GM18861 (cell line): ENCODE data around the gene PTPRM.

ENCODE experiments used
- ATAC-seq: cut with Tn5 transposase; IDR thresholded peaks from one replicate; pipeline ENCODE4 v1.9.1; 2021; ENCODE audit not compliant: unreplicated experiment

PTPRM gene

GRCh38 chr18:7980136-7980535 lies 413.0 kb downstream of the PTPRM start:
- ATAC-seq: no peak

DNA sequence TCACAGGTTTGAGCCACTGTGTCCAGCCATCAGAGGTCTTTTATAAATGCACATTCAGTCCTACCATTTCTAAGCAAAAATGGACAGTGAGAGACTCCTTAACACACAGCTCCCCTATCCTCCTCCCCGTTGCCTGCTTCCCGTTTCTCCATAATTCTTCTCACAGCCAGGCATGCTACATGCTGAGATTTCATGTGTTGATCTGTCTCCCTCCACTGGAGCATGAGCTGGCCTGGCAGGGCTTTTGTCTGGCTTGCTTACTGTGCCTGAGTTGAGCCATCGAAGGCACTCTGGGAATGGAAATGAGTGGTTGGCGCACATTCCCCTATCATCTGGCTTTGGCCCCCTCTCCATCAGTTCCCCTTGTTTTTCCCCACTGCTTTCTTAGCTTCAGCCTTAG lies 413.5 kb downstream of the PTPRM start:
- no peak for ATAC-seq

GRCh38 chr18:7982216-7982615 lies 415.1 kb downstream of the PTPRM start:
- ATAC-seq: no peak

GRCh38 chr18:7987284-7987976 lies 420.3 kb downstream of the PTPRM start:
- ATAC-seq: no peak

- no peak for ATAC-seq
Observed at GRCh38 chr18:7990670-7991069, 423.6 kb downstream of the PTPRM start.

DNA sequence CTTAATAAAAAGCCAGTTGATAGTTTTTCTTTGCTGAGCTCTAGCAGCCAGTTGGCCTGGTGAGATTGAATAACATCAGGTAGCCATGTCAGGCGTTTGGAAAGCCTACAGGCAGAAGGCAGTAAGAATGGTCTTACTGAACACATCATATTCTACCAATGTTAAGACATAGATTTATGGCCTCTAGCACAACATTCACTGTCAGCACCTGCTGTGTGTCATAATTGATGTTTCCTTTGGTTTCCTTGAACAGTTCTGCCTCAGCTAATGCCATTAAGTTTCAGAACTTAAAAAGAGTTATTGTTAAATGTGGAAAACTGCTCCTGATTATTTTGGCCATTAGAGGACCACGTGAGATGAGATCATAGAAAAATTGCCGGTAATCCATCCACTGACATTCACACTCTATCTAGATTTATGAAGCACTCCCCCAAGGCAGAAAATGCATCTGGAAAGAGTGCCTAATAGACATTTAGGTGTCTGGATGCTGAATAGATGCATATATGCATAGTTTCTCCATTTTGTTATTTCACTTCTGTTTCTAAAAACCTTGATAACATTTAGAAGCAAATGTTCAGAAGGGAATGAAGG lies 434.7 kb downstream of the PTPRM start:
- no peak for ATAC-seq

- ATAC-seq: no peak
Observed at GRCh38 chr18:8003878-8004675, 437.0 kb downstream of the PTPRM start.

- ATAC-seq: no peak
Observed at GRCh38 chr18:8004792-8005191, 437.7 kb downstream of the PTPRM start.

GRCh38 chr18:8005870-8006569 lies 438.9 kb downstream of the PTPRM start:
- no peak for ATAC-seq

GRCh38 chr18:8006979-8007378 lies 439.9 kb downstream of the PTPRM start:
- no peak for ATAC-seq

- no peak for ATAC-seq
Observed at GRCh38 chr18:8008033-8008432, 440.9 kb downstream of the PTPRM start.

DNA sequence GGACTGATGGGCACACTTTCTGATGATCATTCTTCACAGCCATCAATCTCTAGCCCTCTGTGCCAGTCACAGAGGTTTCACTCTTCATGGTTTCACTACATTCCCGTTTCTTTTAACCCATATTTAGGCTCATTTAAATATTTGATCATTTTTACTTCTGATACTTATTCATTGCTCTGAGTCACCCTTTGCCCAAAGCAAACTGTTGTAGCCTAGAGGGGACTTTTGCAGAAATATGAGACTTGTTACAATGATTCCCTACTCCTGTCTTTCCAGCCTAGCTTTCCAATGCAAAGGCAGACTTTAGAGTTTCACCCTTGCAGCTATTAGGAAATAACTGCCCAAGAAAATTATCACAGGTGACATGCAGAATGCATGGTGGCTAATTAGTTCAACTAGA lies 444.2 kb downstream of the PTPRM start:
- ATAC-seq: no peak

DNA sequence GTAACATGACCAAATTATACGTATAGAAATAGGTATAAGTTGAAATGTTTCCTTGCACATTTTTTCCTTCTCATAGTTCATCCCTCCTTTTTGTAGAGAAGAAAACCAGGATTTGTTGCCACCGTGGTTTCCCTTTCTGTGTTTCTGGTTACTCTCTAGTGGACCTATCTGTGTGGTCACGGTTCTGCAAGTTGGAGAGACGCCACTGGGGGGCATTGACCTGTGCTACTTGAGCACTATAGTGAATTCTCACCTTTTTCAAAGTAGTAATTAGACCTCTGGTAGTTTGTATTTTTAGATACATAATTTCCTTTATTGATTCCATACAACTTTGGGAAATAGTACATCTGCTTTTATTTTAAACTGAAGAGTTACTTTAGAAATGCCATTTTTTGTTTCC lies 444.8 kb downstream of the PTPRM start:
- ATAC-seq: no peak

DNA sequence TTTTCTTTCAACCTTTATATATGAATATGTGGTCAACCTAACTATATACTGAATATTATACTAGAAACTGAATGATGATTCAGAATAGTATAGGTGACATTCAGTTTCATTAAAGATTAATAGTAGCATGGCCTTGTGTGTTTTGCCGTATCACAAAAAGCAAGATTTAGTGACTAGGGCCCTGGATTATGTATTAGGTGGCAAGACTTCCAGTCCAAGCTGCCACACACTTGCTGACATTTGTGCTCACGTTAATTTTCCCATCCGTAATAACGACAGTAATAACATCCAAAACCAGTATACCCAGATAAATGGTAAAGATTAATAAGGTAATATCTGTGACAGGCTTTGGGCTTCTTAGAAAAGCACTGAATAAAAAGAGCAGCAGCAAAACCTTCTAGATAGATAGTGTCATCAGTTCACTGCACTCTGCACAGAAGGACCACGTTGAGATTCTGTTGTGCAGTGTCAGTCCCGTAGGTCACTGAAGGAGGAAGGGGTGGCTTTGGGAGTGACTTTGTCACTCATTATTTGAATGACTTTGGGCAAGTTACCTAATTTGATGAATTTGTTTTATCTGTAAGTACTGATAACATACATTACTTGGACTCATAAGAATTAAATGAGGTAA lies 451.7 kb downstream of the PTPRM start:
- ATAC-seq: no peak

- ATAC-seq: no peak
Observed at GRCh38 chr18:8019600-8019999, 452.5 kb downstream of the PTPRM start.

GRCh38 chr18:8020132-8020846 lies 453.2 kb downstream of the PTPRM start:
- no peak for ATAC-seq

- ATAC-seq: no peak
Observed at GRCh38 chr18:8029061-8029460, 461.9 kb downstream of the PTPRM start.

- ATAC-seq: no peak
Observed at GRCh38 chr18:8029731-8030130, 462.6 kb downstream of the PTPRM start.

GRCh38 chr18:8030201-8030600 lies 463.1 kb downstream of the PTPRM start:
- no peak for ATAC-seq

DNA sequence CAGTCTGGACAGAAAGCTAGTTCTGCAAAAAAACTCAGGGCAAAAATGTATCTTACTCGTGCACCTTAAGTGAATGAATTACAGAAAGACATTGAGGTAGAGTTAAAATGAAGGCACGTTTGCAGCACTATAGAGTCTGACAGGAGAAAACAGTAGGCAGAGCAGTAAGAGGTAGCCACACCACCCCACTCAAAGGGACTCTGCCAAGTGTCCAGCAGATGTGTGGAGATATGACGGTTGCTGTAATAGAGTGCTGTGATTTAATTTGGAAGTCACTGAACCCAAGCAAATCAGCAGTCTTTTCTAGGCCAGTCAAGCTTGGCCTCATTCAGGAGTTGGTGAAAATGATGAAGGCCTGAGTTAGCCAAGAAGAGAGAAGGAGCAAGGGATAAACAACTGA lies 464.4 kb downstream of the PTPRM start:
- no peak for ATAC-seq
